GM19395 (cell line): ENCODE measurements around the gene MCAT.
A peak's percentile ranks its signal among the peaks of the same experiment; 100 is the strongest.

ENCODE experiments used
- ATAC-seq: cut with Tn5 transposase; IDR thresholded peaks from one replicate; pipeline ENCODE4 v1.9.1; 2021; ENCODE audit warnings: mild to moderate bottlenecking, moderate library complexity; ENCODE audit not compliant: unreplicated experiment

The MCAT gene

GRCh38 chr22:43094551-43094950 is 48.6 kb downstream of the MCAT start:
- no peak for ATAC-seq

- no peak for ATAC-seq
Measured at GRCh38 chr22:43094085-43094484, 49.1 kb downstream of the MCAT start.

DNA sequence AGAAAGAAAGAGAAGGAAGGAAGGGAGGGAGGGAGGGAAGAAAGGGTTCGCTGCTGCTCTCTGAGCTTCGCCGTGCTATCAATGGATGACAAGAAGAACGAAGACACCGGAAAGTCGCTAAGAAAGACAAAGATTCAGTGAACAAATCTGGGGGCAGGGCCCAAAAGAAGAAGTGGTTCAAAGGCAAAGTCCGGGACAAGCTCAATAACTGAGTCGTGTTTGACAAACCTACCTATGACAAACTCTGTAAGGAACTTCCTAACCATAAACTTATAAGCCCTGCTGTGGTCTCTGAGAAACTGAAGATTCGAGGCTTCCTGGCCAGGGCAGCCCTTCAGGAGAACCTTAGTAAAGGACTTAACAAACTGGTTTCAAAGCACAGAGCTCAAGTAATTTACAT is 51.1 kb downstream of the MCAT start:
- no peak for ATAC-seq

DNA sequence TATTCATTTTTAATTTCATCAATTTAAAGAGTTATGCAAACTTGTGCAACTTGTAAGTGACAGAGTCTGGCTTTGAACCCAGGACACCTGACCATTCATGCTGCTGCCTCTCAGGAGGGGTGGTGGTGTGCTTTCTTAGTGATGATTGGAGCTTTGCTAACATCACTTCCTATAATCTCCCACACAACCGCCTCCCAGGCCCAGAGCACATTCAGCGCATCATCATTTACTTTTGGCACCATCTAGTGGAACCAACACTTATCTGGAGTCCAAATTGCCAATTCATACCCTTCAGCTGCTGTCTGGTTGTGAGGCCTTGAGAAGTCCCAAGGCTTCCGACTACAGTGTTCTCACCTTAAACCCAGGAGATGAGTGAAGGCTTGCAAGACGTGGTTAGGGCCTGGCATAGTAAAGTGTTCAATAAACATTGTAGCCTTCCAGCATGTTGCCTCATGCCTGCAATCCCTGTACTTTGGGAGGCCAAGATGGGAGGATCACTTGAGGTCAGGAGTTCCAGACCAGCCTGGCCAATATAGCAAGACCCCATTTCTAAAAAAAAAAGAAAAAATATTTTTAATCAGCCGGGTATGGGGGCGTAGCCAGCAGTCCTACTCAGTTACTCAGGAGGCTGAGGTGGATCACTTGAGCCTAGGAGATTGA is 52.9 kb downstream of the MCAT start:
- ATAC-seq: no peak

DNA sequence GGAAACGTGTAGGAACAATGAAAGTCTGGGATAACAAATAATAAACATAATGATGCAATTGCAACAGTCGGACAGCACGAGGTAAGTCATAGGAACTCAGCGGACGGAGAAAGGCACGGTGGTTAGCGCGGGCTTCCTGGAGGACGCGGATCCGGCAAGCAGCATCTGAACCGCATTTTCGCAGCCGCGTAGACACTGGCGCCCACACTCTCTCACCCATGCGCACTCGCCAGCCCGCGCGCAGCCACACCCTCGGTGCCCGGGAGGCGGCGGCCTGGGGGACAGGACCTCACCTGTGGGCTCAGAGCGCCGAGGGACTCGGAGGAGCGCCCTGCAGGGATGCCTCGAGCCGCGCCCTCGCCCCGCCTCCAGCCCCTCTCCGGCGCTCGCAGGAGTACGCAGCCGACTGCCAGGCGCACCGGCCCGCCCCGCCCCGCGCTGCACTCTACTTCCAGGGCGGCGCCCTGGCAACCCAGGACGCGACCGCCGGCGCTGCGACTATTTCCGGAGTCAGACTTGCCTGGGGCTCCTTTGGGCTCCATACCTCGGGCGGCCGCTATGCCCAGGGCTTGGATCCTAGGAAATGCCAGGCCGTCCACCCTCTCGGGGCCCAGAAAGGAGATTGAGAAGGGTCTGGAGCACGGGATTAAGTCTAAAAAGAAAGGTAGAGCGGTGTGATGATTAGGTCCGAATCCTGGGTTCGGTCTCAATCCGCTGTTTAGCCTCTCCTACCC is 54.0 kb downstream of the MCAT start, which contains the start of gene TTLL1:
Gene TTLL1, minus strand, starts transcription at position 408 of the 734 bp plus-strand sequence. CDS start 13,805 bp downstream, outside the sequence.
- ATAC-seq: peak; percentile 70

GRCh38 chr22:43088627-43088983 is 54.6 kb downstream of the MCAT start:
- ATAC-seq: no peak

- no peak for ATAC-seq
Measured at GRCh38 chr22:43085658-43086606, 57.3 kb downstream of the MCAT start.
